SK-N-MC (cell line): ENCODE measurements around the gene ATXN7.

Experiments
- DNase-seq: peaks from one replicate; pipeline ENCODE4 v3.0.0-alpha.2; 2011; ENCODE audit warnings: low read depth, low spot score
- H3K27ac ChIP-seq: fragments of 200-600 bp; sonication (generic); 2 replicates; pipeline ENCODE4 v1.5.1; 2016; ENCODE audit warnings: mixed run types
- H3K36me3 ChIP-seq: fragments of 200-600 bp; sonication (generic); 2 replicates; pipeline ENCODE4 v1.6.1; 2017; ENCODE audit warnings: antibody characterized with exemption, low read length, mixed read lengths; ENCODE audit not compliant: insufficient read depth
- H3K4me3 ChIP-seq: fragments of 200-600 bp; sonication (generic); 2 replicates; pipeline ENCODE4 v1.5.1; 2016
- H3K9ac ChIP-seq: fragments of 200-600 bp; sonication (generic); 2 replicates; pipeline ENCODE4 v1.8.0; 2017; ENCODE audit warnings: mixed run types, mixed read lengths; ENCODE audit not compliant: insufficient read length
- H3K9me3 ChIP-seq: fragments of 200-600 bp; sonication (generic); 2 replicates; pipeline ENCODE4 v1.6.1; 2017; ENCODE audit warnings: low read depth, mild to moderate bottlenecking, antibody characterized with exemption, low read length, moderate library complexity, mixed read lengths
- EZH2 ChIP-seq: fragments of 200-600 bp; sonication (generic); IDR thresholded peaks from one replicate; pipeline ENCODE4 v1.6.1; 2017; ENCODE audit warnings: antibody characterized with exemption
- FOXP2 ChIP-seq: optimal IDR thresholded peaks from 2 replicates; pipeline ENCODE3; 2011; ENCODE audit warnings: mild to moderate bottlenecking, moderate library complexity; ENCODE audit not compliant: insufficient read depth; ENCODE audit errors: extremely low read length, control extremely low read depth
- POLR2AphosphoS5 ChIP-seq: IDR thresholded peaks from 2 replicates; pipeline ENCODE4 v1.6.1; 2012; ENCODE audit warnings: mild to moderate bottlenecking, low read depth, low read length, borderline replicate concordance

Gene ATXN7

GRCh38 chr3:63968612-63969350 is 105.1 kb downstream of the ATXN7 start:
- 0 out of 2 replicates have a peak overlapping the region, but pooled peaks have one; percentile 67 for H3K27ac ChIP-seq
- peak overlapping the region; percentile 76 for H3K4me3 ChIP-seq
- no peak for DNase-seq
- no peaks in the 10 kb centered on the region for H3K9me3 ChIP-seq
- TF ChIP-seq POLR2AphosphoS5 (no peak), FOXP2 (no peak), EZH2 (no peak)
- peak overlapping the region; percentile 67 for H3K9ac ChIP-seq
- H3K36me3 ChIP-seq = no peaks in the 10 kb centered on the region; the same call in 1 of the 2 replicates

DNA sequence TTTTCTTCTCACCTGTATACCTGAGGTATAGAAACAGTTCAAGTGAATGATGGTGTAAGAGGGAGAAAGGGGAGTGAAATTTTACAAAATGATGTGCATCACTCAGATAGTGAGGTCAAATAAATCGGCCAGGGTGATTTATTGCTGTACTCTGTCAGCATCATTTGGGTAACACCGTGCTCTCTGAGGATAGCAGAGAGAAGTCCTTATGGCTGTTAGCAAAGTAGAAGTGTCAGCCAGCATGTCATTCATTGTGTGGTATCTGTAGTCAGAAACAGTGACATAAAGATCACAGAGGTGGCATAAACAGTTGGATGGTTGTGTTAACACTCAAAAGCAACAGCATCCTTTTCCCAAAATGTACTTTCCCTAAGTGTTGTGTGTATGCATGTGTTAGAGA is 106.2 kb downstream of the ATXN7 start:
- H3K9ac ChIP-seq = no peak overlapping the region
- H3K27ac ChIP-seq = no peak overlapping the region
- no peak overlapping the region for H3K4me3 ChIP-seq
- no peaks in the 10 kb centered on the region; the same call in 1 of the 2 replicates for H3K36me3 ChIP-seq
- TF ChIP-seq FOXP2 = no peak
- no peak for TF ChIP-seq POLR2AphosphoS5
- TF ChIP-seq EZH2 = no peak
- DNase-seq = no peak
- H3K9me3 ChIP-seq = no peaks in the 10 kb centered on the region

DNA sequence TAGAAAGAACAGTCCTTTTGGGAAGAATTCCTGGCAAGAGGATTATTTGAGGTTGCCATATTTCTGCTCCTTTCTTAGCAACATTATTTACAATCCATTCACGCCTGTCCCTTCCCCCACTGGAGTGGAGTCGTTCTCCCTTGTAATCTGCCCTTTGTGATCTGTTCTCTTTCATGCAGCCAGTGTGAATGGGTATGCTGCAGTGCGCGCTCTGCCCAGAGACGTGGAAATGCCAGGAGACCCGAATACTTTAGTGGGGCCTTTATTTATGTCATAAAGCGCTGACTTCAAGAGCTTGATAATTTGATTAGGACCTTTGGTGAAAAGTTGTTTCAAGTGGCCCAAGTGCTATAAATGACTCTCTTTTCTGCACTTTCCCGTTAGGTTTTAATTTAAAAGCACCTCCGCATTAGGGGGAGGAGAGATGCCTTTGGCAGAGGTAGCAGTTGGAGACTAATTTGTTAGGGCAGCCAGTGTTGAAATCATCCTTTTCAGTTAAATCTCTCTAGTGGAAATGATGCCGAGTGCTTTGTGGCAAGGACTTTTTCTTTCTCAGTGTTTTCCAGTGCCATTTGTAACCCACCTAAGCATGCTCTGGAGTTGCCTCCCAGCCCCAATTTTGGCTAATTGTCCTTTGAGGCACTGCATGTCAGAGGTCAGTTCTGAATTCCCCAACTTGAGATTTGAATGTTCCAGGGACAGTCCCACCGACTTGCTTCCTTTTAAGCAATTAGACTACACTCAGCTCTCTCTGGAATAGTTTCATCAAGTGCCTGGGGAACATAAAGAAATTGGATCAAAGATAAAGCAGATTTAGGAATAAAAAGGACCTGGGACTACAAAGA is 107.2 kb downstream of the ATXN7 start:
- H3K4me3 ChIP-seq = no peak overlapping the region
- no peak overlapping the region for H3K9ac ChIP-seq
- no peak overlapping the region for H3K27ac ChIP-seq
- DNase-seq = no peak
- no peaks in the 10 kb centered on the region for H3K9me3 ChIP-seq
- H3K36me3 ChIP-seq = no peaks in the 10 kb centered on the region; the same call in 1 of the 2 replicates
- TF ChIP-seq EZH2 (no peak), POLR2AphosphoS5 (no peak), FOXP2 (no peak)

GRCh38 chr3:63972196-63972595 is 108.5 kb downstream of the ATXN7 start:
- H3K9me3 ChIP-seq = no peaks in the 10 kb centered on the region
- no peak overlapping the region for H3K4me3 ChIP-seq
- no peak overlapping the region for H3K27ac ChIP-seq
- TF ChIP-seq POLR2AphosphoS5 = no peak
- no peak for TF ChIP-seq FOXP2
- TF ChIP-seq EZH2 = no peak
- no peak for DNase-seq
- no peak overlapping the region for H3K9ac ChIP-seq
- no peaks in the 10 kb centered on the region; the same call in 1 of the 2 replicates for H3K36me3 ChIP-seq

GRCh38 chr3:63972987-63973386 is 109.3 kb downstream of the ATXN7 start:
- TF ChIP-seq FOXP2 = no peak
- TF ChIP-seq POLR2AphosphoS5 = no peak
- Histone ChIP-seq H3K4me3 (no peak overlapping the region), H3K27ac (no peak overlapping the region), H3K9me3 (no peaks in the 10 kb centered on the region), H3K36me3 (no peaks in the 10 kb centered on the region; the same call in 1 of the 2 replicates), H3K9ac (no peak overlapping the region)
- DNase-seq = no peak

- Histone ChIP-seq H3K9me3 (no peaks in the 10 kb centered on the region), H3K27ac (no peak overlapping the region), H3K4me3 (no peak overlapping the region), H3K36me3 (no peaks in the 10 kb centered on the region; the same call in 1 of the 2 replicates), H3K9ac (no peak overlapping the region)
- DNase-seq = no peak
- TF ChIP-seq EZH2 = no peak
- TF ChIP-seq POLR2AphosphoS5 = no peak
- TF ChIP-seq FOXP2 = no peak
These were observed 109.7 kb downstream of the ATXN7 start for GRCh38 chr3:63973406-63973805.

- no peak for DNase-seq
- TF ChIP-seq EZH2 = no peak
- TF ChIP-seq POLR2AphosphoS5 = no peak
- no peak for TF ChIP-seq FOXP2
- Histone ChIP-seq H3K9ac (no peak overlapping the region), H3K4me3 (no peak overlapping the region), H3K27ac (no peak overlapping the region), H3K9me3 (no peaks in the 10 kb centered on the region), H3K36me3 (no peaks in the 10 kb centered on the region; the same call in 1 of the 2 replicates)
These were observed 110.8 kb downstream of the ATXN7 start for GRCh38 chr3:63974451-63974850.

- H3K9me3 ChIP-seq = no peaks in the 10 kb centered on the region
- TF ChIP-seq FOXP2 (no peak), POLR2AphosphoS5 (no peak), EZH2 (no peak)
- no peak for DNase-seq
- H3K4me3 ChIP-seq = no peak overlapping the region
- no peak overlapping the region for H3K27ac ChIP-seq
- H3K9ac ChIP-seq = no peak overlapping the region
- peaks cover 2% of the 10 kb centered on the region; the same call in 1 of the 2 replicates for H3K36me3 ChIP-seq
These were observed 112.1 kb downstream of the ATXN7 start for GRCh38 chr3:63975723-63976122.

GRCh38 chr3:63976161-63976871 is 112.6 kb downstream of the ATXN7 start:
- Histone ChIP-seq H3K4me3 (no peak overlapping the region), H3K36me3 (peaks cover 5% of the 10 kb centered on the region; the same call in 1 of the 2 replicates), H3K27ac (no peak overlapping the region), H3K9ac (no peak overlapping the region), H3K9me3 (no peaks in the 10 kb centered on the region)
- DNase-seq = no peak
- TF ChIP-seq FOXP2 = no peak
